ENCODE measurements around the gene SASH1. TPM values are rescaled to one million over a fixed set of nuclear protein-coding genes. Genes with fewer than 3 reads are reported as not detected.

Gene SASH1
- total RNA-seq, 2 donors from 2014 or later, result 4.6 to 12.4 TPM

- Histone ChIP-seq H3K4me1 (ENCODE audit: control insufficient read depth, insufficient read depth, low read length) (no peaks in the 10 kb centered on the region), H3K4me3 (ENCODE audit: low read length) (no peak overlapping the region), H3K9ac (ENCODE audit: extremely low read depth, low read length, poor library complexity, severe bottlenecking) (no peak overlapping the region), H3K27me3 (ENCODE audit: control insufficient read depth, insufficient read depth, low read length, poor library complexity, severe bottlenecking) (no peaks in the 10 kb centered on the region), H3K27ac (ENCODE audit: low read depth, low read length) (no peak overlapping the region), H3K9me3 (ENCODE audit: control insufficient read depth, low read length) (no peaks in the 10 kb centered on the region), H3K36me3 (ENCODE audit: control insufficient read depth, insufficient read depth, low read length) (no peaks in the 10 kb centered on the region)
- DNase-seq, result no peak
- H3K9me3 Mint-ChIP-seq, result no peaks in the 10 kb centered on the region
- H3K27ac Mint-ChIP-seq, result no peak overlapping the region
- H3K4me3 Mint-ChIP-seq, result no peak overlapping the region
- 93 to 94% methylated on average over 4 to 8 of the region's 8 CpGs for WGBS, 2 experiments (ENCODE audit: insufficient coverage in 1 of 2, insufficient read length in 1 of 2)
- no peak for TF ChIP-seq CTCF (conservative IDR thresholded peaks at IDR 0.05)
- H3K36me3 Mint-ChIP-seq (ENCODE audit: low read depth), result no peaks in the 10 kb centered on the region
- H3K4me1 Mint-ChIP-seq, result no peaks in the 10 kb centered on the region
- H3K27me3 Mint-ChIP-seq (ENCODE audit: insufficient read depth), result no peaks in the 10 kb centered on the region
These were observed 88.3 kb downstream of the SASH1 start for GRCh38 chr6:148430897-148431296.

GRCh38 chr6:148431413-148431812 is 88.8 kb downstream of the SASH1 start:
- no peaks in the 10 kb centered on the region for H3K27me3 Mint-ChIP-seq (ENCODE audit: insufficient read depth)
- Histone ChIP-seq H3K9me3 (ENCODE audit: control insufficient read depth, low read length) (no peaks in the 10 kb centered on the region), H3K9ac (ENCODE audit: extremely low read depth, low read length, poor library complexity, severe bottlenecking) (no peak overlapping the region), H3K36me3 (ENCODE audit: control insufficient read depth, insufficient read depth, low read length) (no peaks in the 10 kb centered on the region), H3K27ac (ENCODE audit: low read depth, low read length) (no peak overlapping the region), H3K4me1 (ENCODE audit: control insufficient read depth, insufficient read depth, low read length) (no peaks in the 10 kb centered on the region), H3K4me3 (ENCODE audit: low read length) (no peak overlapping the region), H3K27me3 (ENCODE audit: control insufficient read depth, insufficient read depth, low read length, poor library complexity, severe bottlenecking) (no peaks in the 10 kb centered on the region)
- DNase-seq, result no peak
- 89 to 93% methylated on average over 4 to 6 of the region's 6 CpGs for WGBS, 2 experiments (ENCODE audit: insufficient coverage in 1 of 2, insufficient read length in 1 of 2)
- H3K9me3 Mint-ChIP-seq, result no peaks in the 10 kb centered on the region
- no peaks in the 10 kb centered on the region for H3K36me3 Mint-ChIP-seq (ENCODE audit: low read depth)
- H3K4me1 Mint-ChIP-seq, result no peaks in the 10 kb centered on the region
- no peak overlapping the region for H3K27ac Mint-ChIP-seq
- TF ChIP-seq CTCF (conservative IDR thresholded peaks at IDR 0.05), result no peak
- no peak overlapping the region for H3K4me3 Mint-ChIP-seq

- no peaks in the 10 kb centered on the region for H3K9me3 Mint-ChIP-seq
- no peak overlapping the region for H3K27ac ChIP-seq (ENCODE audit: low read depth, low read length)
- no peak overlapping the region for H3K27ac Mint-ChIP-seq
- H3K27me3 ChIP-seq (ENCODE audit: control insufficient read depth, insufficient read depth, low read length, poor library complexity, severe bottlenecking), result no peaks in the 10 kb centered on the region
- no peaks in the 10 kb centered on the region for H3K4me1 Mint-ChIP-seq
- DNase-seq, result no peak
- H3K9me3 ChIP-seq (ENCODE audit: control insufficient read depth, low read length), result no peaks in the 10 kb centered on the region
- 87 to 94% methylated on average over 5 to 7 of the region's 7 CpGs for WGBS, 2 experiments (ENCODE audit: insufficient coverage in 1 of 2, insufficient read length in 1 of 2)
- no peaks in the 10 kb centered on the region for H3K27me3 Mint-ChIP-seq (ENCODE audit: insufficient read depth)
- no peaks in the 10 kb centered on the region for H3K36me3 Mint-ChIP-seq (ENCODE audit: low read depth)
- no peak overlapping the region for H3K9ac ChIP-seq (ENCODE audit: extremely low read depth, low read length, poor library complexity, severe bottlenecking)
- no peak overlapping the region for H3K4me3 ChIP-seq (ENCODE audit: low read length)
- H3K4me3 Mint-ChIP-seq, result no peak overlapping the region
- no peaks in the 10 kb centered on the region for H3K36me3 ChIP-seq (ENCODE audit: control insufficient read depth, insufficient read depth, low read length)
- no peak for TF ChIP-seq CTCF (conservative IDR thresholded peaks at IDR 0.05)
- H3K4me1 ChIP-seq (ENCODE audit: control insufficient read depth, insufficient read depth, low read length), result no peaks in the 10 kb centered on the region
These were observed 89.2 kb downstream of the SASH1 start for GRCh38 chr6:148431840-148432239.
